GM19397 (cell line): ENCODE data around the gene FRAS1.
"Not testable (repeated sequence)": the region's sequence is repeated elsewhere in the genome, so short reads cannot be mapped to it uniquely, and the experiment has no call there.

Source experiments
- ATAC-seq: cut with Tn5 transposase; IDR thresholded peaks from one replicate; pipeline ENCODE4 v1.9.1; 2021; ENCODE audit warnings: mild to moderate bottlenecking, moderate library complexity; ENCODE audit not compliant: unreplicated experiment

The FRAS1 gene

DNA sequence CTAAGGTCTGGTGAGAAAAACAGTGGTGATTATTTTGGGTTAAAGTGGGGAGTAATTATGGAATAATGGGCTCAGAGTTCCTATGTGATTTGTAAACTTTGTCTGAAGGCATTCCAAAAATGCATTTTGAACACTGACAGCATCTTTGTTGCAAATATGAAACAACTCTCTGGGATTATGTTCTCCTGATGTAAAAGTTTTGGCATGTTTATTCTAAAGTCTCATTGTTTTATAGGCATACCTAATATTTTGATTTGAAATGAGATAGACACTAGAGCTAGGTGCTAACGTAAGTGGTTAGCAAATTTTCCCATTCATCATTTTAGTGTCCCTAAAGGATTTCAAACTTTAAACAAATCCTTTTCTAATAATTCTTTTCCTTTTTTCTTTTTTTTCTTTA is 353.6 kb downstream of the FRAS1 start:
- ATAC-seq = no peak

DNA sequence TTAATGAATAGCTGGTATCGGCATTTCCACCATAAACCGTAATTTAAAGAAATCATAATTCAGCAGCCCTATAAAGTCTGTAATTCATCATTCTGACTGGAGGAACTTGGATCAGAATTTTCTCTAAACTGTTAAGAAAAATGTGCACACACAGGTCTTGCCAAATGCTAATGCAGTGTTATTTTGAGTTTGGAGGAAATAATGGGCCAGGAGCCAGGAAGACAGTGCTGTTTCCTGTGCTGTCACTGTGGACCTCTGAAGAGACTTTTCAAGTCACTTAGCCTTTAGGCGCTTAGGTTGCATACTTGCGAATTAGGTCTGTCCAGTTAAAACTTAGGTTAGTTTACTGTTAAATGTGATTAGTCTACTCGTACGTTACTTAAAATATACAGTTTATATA is 357.0 kb downstream of the FRAS1 start:
- ATAC-seq = no peak

DNA sequence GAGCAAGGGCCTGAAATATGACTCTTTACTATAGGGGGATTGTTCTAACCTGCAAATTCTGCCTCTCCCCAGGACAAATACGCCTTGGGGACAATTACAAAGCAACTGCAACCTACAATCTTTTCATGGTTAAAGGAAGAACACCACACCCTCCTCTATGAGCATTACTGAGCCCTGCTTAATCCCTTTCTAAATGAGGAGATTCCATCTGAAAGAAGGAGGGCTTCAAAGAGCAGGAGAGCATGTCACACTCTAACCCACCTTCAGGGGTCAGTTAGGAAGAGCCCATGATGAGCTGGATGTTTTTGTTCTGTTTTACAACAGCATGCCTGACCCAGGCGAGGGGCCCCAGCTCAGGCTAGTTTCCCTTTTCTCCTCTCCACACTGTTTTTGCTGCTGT is 360.5 kb downstream of the FRAS1 start:
- ATAC-seq = no peak

DNA sequence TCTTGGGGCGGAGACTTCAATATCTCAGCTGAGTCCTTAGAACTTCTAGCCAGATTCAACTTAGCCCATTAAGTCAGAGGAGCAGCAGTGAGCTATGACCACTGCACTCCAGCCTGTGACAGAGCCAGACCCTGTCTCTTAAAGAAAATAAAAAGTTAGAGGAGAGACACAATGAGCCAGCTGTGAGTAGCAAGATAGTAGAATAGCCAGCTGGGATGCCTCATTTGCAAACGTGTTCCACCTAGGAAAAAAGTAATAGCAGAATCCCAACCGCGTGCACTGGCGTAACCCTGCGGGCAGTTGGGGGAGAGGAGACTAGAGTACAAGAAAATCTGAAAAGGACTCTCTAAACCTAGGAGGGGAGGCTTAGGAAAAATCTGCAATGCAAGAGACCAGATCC is 361.3 kb downstream of the FRAS1 start:
- ATAC-seq = no peak

DNA sequence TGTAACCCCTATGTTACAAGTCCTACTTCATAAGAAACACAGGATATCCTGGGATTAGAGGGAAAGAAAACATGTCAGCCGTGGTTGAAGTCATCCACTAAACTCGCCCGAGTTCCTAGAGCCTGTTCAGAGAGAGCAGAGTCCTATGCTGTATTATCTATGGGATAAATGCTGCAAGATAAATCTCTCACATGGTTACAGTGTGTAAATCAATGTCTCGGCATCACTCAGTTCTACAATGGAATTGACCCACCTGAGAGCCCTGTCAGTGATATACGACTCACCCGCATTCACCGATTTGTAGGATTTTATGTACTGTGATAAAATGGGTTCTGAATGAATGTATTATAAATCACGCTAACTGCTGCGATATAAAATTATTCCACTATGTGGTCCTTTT is 366.7 kb downstream of the FRAS1 start:
- no peak for ATAC-seq

DNA sequence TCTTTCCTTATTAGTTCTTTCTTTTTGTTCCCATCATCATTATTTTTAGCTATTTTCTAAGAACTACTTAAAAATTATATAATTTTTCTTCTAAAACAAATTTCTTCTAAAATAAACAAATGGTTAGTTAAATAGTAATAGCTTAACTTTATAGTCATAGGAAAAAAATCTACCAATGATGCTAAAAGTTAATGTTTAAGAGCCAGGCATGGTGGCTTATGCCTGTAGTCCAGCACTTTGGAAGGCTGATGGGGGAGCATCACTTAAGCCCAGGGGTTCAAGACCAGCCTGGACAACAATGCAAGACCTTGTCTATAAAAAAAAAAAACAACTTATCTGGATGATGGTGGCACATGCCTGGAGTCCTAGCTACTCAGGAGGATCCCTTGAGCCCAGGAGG is 367.3 kb downstream of the FRAS1 start:
- no peak for ATAC-seq

DNA sequence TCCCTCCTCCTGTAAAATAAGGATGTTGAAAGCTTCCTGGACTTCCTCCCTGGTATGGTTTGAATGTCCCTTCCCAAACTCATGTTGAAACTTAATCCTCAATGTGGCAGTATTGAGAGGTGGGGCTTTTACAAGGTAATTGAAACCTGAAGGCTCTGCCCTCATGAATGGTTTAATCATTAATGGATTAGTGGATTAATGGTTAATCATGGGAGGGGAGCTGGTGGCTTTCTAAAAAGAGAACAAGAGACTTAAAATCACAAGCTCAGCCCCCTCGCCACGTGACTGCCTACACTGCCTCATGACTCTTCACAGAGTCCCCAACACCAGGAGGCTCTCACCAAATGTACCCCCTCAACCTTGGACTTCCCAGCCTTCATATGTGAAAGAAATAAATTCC is 369.8 kb downstream of the FRAS1 start:
- no peak for ATAC-seq

DNA sequence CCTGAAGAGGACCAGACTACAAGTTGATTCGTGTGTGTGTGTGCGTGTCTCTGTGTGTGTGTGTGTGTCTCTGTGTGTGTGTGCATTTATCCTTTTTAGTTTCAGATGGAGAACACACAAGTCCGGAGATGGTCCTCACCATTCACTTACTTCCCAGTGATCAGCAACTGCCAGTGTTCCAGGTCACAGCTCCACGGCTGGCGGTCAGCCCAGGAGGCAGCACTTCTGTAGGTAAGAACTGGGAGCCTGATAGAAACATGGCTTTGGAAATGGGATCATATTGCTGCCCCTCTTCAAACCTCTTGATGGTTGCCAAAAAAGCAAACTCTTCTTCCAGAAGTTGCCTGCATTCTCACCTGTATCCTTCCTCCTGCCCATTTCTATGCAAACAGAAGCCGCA is 371.9 kb downstream of the FRAS1 start:
- no peak for ATAC-seq

DNA sequence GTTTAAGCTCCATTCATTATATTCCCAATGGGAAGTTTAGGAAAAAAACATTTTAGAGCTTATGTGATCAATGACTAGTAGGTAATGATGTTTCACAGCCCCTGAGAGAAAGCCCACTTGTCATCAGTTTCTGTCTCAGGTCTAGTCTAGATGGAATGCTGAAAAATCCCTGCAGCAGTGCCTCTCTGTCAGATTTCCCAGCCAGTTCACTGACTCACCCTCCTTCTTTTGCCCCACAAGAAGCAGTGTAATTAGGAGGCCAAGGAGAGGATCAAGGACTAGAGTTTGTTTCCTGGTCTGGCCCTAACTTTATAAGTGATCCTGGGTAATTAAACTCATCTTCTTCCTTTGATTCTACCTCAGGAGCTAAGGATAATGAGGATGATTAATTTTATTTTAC is 375.8 kb downstream of the FRAS1 start:
- ATAC-seq = no peak

DNA sequence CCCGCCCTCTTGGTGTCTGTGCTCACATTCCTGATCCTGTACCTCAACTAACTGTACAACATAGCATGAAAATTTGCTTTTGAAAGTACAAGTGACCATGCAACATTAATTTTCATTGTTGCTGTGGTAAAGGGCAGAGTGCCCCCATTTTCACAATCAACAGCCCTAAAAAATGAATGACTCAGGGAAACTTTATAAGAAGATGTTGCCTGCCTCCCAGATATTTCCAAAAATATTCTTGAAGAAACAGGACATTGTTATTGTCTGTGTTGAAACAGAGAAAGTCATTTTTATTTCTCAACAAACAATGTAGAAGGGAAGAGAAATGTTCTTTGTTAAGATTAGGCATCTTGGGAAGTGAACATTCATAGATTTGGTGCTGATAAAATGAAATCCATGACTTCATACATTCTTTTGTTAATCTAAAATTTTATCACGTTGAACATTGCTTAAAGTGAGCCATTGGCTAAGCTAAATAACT is 380.5 kb downstream of the FRAS1 start:
- no peak for ATAC-seq

DNA sequence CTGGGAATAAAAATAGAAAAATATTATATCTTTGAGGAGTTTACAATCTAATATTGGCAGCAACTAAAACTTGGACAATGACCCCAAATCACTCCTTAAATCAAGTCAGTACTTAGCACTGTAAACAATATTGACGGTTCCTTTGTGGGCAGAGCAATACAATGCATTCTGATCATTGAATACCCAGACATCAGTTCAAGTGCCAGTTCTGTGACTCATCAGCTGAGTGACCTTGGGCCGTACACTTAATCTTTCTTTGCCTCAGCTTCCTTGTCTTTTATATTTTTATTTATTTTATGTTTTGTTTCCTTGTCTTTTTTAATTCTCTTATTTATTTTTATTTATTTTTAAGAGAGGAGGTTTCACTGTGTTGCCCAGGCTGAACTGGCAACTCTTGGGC is 382.2 kb downstream of the FRAS1 start:
- no peak for ATAC-seq

DNA sequence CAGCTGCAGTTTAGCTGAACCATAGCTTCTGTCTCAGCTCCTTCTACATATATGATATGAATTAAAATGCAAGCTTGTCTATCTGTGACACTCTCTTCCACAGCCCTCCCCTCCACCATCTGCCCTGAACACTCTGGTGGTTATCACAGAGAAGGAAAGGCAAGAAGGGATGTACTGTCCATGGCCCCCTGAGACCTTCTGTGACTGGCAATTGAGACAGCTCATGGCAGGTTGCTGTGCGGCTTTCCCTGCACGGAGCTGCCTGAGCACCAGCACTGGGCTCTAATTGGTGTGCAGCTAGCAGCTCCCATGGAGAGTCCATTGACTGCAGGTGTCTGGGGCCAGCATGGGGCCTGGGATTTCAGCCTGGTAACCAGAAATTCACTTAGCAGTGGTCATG is 384.6 kb downstream of the FRAS1 start:
- no peak for ATAC-seq

DNA sequence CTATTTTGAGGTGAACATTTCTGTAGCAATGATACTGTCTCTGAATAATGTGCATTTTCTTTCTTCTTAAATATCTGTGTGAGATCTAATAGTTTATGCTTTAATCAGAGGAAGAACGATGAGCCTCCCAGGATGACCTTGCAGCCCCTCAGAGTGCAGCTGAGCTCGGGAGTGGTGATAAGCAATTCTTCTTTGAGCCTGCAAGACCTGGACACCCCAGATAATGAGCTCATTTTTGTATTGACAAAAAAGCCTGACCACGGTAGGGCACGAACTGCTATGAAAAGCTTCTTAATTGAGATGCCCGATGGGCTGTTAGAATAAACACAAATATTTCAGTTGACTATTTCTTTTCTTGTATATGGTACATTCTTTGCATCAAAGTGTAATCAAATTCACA is 389.5 kb downstream of the FRAS1 start:
- no peak for ATAC-seq

DNA sequence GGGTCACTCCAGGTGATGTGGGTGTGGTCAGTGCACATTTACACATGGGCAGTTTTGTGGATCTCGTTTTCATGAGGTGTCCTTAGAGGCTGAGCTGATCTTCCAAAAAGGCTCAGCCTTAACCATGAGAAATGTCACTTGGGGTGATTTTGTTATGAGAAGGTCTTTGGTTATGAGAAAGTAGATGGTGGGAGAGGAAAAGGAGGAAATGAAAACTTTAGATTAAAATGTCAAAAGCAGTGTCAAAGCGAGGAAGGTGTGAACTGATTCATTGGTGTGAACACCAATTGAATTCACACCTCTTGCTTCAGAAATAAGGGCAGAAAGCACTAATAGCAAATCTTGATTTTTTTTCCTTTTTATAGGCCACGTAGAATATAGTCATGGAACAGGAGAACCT is 394.3 kb downstream of the FRAS1 start:
- no peak for ATAC-seq

DNA sequence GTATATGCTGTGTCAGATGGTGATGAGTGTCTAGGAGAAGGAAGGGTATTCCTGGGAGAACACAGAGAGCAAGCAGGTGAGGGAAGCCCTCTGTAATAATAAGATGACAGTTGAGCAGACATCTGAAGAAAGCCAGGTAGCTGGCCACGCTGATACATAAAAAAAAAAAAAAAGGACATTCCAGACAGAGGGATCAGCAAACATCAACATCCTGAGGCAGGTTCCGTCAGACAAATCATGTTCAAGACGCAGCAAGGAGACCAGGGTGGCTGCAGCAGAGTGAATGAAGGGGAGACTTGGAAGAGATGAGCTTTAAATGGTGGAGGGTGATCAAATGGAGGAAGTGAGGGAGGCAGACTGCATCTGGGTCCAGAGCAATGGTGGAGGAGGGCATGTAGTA is 396.9 kb downstream of the FRAS1 start:
- no peak for ATAC-seq

DNA sequence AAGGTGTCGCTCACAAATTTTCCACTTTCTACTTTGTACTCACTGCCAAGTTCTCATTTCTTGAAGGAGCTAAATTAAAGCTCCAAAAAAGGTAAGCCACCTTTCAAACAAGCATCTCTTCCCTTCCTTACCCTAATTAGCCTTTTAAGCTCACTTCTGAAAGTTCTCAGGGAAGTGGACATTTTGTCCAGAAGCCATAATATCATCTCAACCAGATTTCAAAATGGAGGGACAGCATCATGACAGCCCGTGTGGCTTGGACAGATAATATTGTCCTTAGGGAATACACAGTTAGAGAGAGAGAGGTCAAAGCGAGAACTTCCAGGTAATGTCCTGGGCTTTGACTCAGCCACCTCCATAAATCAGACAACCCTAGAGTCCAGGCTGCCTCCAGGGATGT is 400.6 kb downstream of the FRAS1 start:
- ATAC-seq = no peak

DNA sequence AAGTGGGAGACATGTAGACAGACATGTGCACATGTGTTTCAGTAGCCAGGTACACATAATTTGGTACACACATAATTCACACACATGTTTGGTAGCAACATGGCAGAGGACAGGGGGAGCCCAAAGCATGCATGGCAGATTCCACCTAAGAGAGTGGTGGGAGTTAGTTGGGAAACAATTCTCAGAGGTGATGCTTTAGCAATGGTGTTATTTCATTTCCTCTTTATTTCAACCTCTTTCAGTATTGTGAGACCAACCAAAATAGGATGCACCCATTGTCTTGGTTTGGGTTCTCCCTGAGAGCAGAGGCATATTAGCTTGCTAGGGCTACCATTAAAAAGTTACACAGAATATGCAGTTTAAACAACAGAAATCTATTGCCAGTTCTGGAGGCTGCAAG is 402.2 kb downstream of the FRAS1 start:
- ATAC-seq = no peak

DNA sequence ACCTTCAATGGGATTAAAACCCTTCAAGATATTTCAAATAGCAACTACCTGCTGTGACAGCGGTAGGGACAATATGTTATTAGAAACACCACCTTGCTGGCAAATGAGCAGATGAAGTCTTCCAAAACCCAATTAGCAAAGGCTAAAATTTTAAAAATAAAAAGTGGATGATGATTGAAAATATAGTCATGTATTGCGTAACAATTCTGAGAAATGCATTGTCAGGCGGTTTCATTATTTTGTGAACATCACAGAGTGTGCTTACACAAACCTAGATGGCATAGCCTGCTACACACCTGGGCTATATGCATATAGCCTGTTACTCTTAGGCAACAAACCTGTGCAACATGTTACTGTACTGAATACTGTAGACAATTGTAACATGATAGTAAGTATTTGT is 403.2 kb downstream of the FRAS1 start:
- no peak for ATAC-seq

DNA sequence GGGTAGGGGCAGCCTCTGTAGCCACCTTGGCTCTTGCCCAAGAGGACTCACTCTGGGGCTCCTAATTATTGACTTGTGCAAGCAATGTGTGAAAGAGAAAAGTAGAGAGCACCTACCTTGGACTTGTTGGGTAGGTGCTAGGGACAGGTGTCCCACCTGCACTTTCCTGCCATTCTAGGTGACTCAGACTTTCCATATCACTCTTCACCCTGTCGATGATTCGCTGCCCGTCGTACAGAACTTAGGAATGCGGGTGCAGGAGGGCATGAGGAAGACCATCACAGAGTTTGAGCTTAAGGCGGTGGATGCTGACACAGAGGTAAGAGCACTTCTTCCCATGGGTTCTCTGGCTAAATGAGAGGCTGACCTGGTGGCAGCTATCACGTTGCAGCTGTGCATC is 407.1 kb downstream of the FRAS1 start:
- ATAC-seq = no peak

DNA sequence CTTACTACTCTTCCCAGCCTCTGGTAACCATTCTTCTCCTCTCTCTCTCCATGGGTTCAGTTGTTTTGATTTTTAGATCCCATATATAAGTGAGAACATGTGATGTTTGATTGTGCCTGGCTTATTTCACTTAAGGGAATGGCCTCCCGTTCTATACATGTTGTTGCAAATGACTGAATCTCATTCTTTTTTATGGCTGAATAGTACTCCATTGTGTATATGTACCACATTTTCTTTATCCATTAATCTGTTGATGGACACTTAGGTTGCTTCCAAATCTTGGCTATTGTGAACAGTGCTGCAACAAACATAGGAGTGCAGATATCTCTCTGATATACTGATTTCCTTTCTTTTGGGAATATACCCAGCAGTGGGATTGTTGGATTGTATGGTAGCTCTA is 410.1 kb downstream of the FRAS1 start:
- not testable (repeated sequence) for ATAC-seq

DNA sequence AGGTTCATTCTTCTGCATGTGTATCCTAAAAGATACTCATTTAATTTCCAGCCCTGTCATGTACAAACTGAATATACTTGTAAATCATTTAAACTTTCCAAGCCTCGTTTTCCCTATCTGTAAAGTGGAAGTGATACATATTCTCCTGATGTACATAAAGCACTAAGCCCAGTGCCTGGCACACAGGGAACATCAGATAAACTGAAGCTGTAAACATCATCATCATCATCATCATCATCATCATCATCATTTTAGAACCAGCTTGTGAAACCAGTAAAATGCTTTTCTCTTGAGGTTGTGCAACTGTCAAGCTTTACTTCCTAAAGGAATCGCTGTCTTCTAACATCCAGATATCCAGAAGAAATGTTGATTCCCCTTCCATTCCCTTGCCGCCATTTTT is 411.1 kb downstream of the FRAS1 start:
- ATAC-seq = no peak

DNA sequence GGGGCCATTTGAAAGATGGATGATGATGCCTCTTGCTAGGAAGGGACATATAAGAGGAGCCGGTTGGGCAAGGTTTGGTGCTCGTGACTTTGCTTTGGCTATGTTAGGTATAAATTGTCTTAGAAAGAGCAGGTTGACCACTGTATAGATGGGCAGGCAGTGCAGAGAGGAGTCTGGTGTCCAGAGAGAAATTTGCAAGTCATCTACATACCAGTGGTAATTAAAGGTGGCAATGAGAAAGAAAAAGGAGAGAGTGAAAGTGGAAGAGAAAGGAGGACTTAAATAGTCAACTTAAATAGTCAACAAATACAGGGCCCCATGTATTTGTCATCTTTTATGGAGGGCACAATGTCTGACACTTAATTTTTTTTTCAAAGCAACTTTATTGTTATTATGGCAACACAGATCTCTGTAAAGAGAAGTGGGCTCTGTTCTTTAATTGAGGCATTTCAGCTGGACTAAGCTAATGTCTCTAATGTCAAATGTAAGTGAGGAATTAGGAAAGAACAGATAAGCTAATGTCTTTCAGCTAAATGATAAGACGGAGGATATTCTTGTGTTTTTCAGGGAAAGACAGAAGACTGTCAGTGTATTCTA is 419.1 kb downstream of the FRAS1 start:
- ATAC-seq = no peak

DNA sequence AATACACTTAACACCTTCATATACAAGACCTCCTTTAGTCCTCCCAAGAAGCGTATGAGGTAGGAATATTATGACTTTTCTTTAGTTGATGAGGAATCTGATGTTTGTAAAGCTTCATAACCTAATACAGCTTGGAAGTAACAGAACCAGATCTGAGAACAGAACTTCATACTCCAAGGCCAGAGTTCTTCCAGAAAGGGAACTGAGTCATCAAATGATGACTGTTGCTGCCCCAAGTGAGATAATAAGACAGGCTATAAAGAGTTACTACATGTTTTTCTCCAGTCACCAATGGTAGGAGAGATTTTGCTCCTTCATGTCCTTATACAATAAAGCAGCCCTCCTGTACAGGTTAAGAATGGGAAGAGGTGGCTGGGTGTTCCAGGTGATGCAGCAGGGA is 420.2 kb downstream of the FRAS1 start:
- ATAC-seq = no peak

DNA sequence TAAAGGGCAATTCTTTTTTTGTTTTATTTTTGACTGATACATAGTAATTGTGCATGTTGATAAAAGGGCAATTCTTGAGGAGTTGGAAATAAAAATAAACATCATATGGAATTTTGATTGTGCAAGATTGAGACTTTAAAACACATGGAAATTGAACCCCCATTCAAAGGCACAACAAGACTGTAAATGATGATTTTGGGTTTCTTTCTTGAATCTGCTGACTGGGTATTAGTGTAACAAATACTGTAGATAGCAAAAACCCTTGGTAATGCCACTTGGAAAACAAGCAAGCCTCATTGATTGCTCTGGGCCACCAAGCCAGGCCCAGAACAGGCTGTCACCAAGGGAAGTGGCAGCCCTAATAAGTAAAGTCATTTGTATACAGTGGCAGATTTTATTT is 421.4 kb downstream of the FRAS1 start:
- no peak for ATAC-seq
